Measurements from ENCODE around the gene DDA1. TPM values are rescaled to one million over a fixed set of nuclear protein-coding genes. Genes with fewer than 3 reads are reported as not detected.

The DDA1 gene
- total RNA-seq, 1 experiment from 2014 or later = 42.8 TPM

GRCh38 chr19:17306285-17306714 is 3.1 kb upstream of the DDA1 start (continued):
- TF ChIP-seq ZNF425 (CRISPR knock-in tag; conservative IDR thresholded peaks at IDR 0.05) = no peak
- no peak for TF ChIP-seq USF2 (CRISPR knock-in tag; IDR thresholded peaks at IDR 0.05)
- TF ChIP-seq JAZF1 (CRISPR knock-in tag; IDR thresholded peaks at IDR 0.05) = no peak
- peak; percentile 33; the same call in 1 of the 2 replicates for TF ChIP-seq E2F4 (CRISPR knock-in tag; IDR thresholded peaks at IDR 0.05; ENCODE audit: borderline replicate concordance, low read depth)
- TF ChIP-seq AFF4 (CRISPR knock-in tag; IDR thresholded peaks at IDR 0.05; ENCODE audit: borderline replicate concordance) = no peak
- peak; percentile 43; the same call in 1 of the 2 replicates for TF ChIP-seq FOXP1 (CRISPR knock-in tag; IDR thresholded peaks at IDR 0.05; ENCODE audit: borderline replicate concordance)
- TF ChIP-seq RORB (CRISPR knock-in tag; IDR thresholded peaks at IDR 0.05) = no peak
- no peak for TF ChIP-seq EMX1 (CRISPR knock-in tag; IDR thresholded peaks at IDR 0.05)
- TF ChIP-seq SMAD3 (CRISPR knock-in tag; IDR thresholded peaks at IDR 0.05; ENCODE audit: borderline replicate concordance) = no peak
- TF ChIP-seq ATF3 (CRISPR knock-in tag; conservative IDR thresholded peaks at IDR 0.05) = no peak
- TF ChIP-seq GRHL2 (CRISPR knock-in tag; IDR thresholded peaks at IDR 0.05; ENCODE audit: insufficient replicate concordance, severe bottlenecking) = no peak
- TF ChIP-seq CTCF (IDR thresholded peaks at IDR 0.05) = no peak
- TF ChIP-seq ZNF396 (CRISPR knock-in tag; IDR thresholded peaks at IDR 0.05; ENCODE audit: borderline replicate concordance) = no peak
- TF ChIP-seq ZNF281 (CRISPR knock-in tag; IDR thresholded peaks at IDR 0.05) = no peak
- no peak for TF ChIP-seq TCF7 (CRISPR knock-in tag; IDR thresholded peaks at IDR 0.05; ENCODE audit: low read depth)
